Lower leg skin (tissue), 4 donors: ENCODE results near the gene ZSWIM9. TPM values are rescaled to one million over a fixed set of nuclear protein-coding genes. Genes with fewer than 3 reads are reported as not detected.
A peak's percentile ranks its signal among the peaks of the same experiment; 100 is the strongest.

ENCODE experiments used
- DNase-seq, 2 donors: peaks; one replicate each; pipeline ENCODE4 v3.0.0-alpha.2; 2019; ENCODE audit warnings: low spot score in 2 of 2
- H3K4me3 ChIP-seq: fragments of 200-600 bp; sonication (generic); 2 replicates; pipeline ENCODE4 v1.5.1; 2017; ENCODE audit warnings: mild to moderate bottlenecking, low read depth; ENCODE audit not compliant: poor library complexity, severe bottlenecking
- POLR2A ChIP-seq, 2 donors: fragments of 450-650 bp; IDR thresholded peaks; one replicate each; pipeline ENCODE4 v1.6.1; 2016 to 2017; ENCODE audit warnings: antibody characterized with exemption in 2 of 2, mild to moderate bottlenecking in 1 of 2, moderate library complexity in 1 of 2
- WGBS, 2 donors: methylation state at CpG; one replicate each; pipeline ENCODE4 v1.1.5; 2018; 5-methylcytosine and 5-hydroxymethylcytosine counted together
- intact Hi-C: fragments of 100-400 bp; cut with DNase I; formaldehyde crosslinking; loops from one replicate; pipeline ENCODE4 v1.15.0; 2023; ENCODE audit warnings: low total_unique reads
- total RNA-seq, 4 donors: library from RNA; depleted of rRNA; stranded (reverse); fragments of >200 nt; gene quantifications; one replicate each; pipeline ENCODE4 v1.1.0, GENCODE V29; 2016
- TF ChIP-seq, protein P1 (sequence below), 3 donors: fragments of 450-650 bp; IDR thresholded peaks; one replicate each; pipeline ENCODE4 v1.5.1; 2016; ENCODE audit warnings: antibody characterized with exemption in 3 of 3, mild to moderate bottlenecking in 3 of 3, moderate library complexity in 2 of 3

Gene ZSWIM9
- total RNA-seq, result 1 to 10 TPM; 5.5 to 9.9 (median 6.9) TPM

DNA sequence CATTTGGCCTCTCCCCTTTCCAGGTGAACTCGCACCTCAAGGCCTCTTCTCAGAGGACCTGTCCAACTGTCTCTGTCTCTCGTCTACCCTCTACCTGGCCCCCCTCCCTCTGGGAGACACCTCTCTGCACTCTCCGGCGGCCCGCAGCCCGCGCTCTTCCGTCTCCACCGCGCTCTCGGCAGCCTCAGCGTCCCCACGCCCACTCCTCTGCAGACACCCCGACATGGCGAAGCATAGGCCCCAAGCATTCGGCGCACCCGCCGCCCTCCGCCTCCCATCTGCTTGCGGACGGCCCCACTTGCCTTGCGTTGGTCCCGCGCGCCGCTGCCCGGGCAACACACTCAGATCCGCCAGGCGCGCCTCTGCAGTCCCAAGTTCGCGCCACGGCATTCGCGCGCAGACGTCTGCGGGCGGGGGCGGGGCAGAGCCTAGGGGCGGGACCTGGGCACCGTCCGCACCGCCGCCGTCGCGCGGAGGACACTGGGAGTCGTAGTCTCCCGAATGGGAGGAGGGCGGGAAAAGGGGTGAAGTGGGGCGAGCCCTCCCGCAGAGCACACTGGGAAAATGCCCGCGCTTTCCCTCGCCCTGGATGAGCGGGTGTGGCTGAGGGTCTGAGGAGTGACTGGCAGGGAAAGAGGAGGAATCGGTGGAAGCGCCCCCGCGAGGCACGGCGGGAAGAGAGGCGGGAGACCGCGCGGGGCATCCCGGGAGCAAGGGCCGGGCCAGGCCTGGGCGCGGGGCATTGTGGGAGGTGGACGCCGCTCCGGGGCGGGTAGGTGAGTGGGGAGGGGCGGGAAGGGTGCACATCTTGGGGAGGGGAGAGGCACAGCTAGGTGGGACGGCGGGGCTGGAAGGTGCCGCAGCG is at the start of gene ZSWIM9, which contains the start of gene LIG1:
Gene ZSWIM9 (plus strand): TSS at position 742 of the 865 bp plus-strand sequence. CDS start 1,123 bp downstream, outside the sequence.
Gene LIG1 (minus strand): TSS at position 406 of the 865 bp plus-strand sequence. CDS start 4,778 bp downstream, outside the sequence.
- H3K4me3 ChIP-seq, result peak within 1 kb of the TSS; percentile 86
- WGBS, 2 donors, result 0% methylated on average over 53 to 75 of the region's 82 CpGs
- intact Hi-C loops, result no loop called here
- TF ChIP-seq, protein P1, sequence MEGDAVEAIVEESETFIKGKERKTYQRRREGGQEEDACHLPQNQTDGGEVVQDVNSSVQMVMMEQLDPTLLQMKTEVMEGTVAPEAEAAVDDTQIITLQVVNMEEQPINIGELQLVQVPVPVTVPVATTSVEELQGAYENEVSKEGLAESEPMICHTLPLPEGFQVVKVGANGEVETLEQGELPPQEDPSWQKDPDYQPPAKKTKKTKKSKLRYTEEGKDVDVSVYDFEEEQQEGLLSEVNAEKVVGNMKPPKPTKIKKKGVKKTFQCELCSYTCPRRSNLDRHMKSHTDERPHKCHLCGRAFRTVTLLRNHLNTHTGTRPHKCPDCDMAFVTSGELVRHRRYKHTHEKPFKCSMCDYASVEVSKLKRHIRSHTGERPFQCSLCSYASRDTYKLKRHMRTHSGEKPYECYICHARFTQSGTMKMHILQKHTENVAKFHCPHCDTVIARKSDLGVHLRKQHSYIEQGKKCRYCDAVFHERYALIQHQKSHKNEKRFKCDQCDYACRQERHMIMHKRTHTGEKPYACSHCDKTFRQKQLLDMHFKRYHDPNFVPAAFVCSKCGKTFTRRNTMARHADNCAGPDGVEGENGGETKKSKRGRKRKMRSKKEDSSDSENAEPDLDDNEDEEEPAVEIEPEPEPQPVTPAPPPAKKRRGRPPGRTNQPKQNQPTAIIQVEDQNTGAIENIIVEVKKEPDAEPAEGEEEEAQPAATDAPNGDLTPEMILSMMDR (IDR thresholded peaks at IDR 0.05), result peak in 1 of 3 donors; percentile 23
- TF ChIP-seq POLR2A (IDR thresholded peaks at IDR 0.05), result no peak
- DNase-seq, result peak; percentile 86 to 97

DNA sequence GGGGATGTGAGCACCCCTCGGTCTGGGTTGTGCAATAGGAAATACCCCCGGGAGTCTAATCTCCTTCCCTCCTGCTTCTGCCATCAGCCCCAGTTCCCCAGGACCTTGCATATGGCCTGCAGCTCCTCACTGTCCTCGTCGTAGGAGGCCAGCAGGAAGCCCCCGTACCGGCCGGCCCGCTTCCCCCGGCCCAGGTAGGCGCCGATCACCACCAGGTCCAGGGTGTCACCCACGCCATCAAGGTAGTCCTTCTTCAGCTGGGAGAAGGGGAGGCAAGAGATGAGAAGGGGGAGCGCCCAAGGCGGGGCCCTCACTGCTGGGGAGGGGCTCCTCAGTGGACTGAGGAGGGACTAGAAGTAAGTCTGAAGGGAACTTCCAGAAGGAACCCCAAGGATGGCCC is 49.4 kb upstream of the ZSWIM9 start:
- intact Hi-C loops, result no loop called here
- DNase-seq, result no peak
- no peak for TF ChIP-seq POLR2A (IDR thresholded peaks at IDR 0.05)
- TF ChIP-seq, protein P1 (IDR thresholded peaks at IDR 0.05), result no peak
- no peak overlapping the region for H3K4me3 ChIP-seq
- 88 to 90% methylated on average over 14 of the region's 14 CpGs for WGBS, 2 donors

DNA sequence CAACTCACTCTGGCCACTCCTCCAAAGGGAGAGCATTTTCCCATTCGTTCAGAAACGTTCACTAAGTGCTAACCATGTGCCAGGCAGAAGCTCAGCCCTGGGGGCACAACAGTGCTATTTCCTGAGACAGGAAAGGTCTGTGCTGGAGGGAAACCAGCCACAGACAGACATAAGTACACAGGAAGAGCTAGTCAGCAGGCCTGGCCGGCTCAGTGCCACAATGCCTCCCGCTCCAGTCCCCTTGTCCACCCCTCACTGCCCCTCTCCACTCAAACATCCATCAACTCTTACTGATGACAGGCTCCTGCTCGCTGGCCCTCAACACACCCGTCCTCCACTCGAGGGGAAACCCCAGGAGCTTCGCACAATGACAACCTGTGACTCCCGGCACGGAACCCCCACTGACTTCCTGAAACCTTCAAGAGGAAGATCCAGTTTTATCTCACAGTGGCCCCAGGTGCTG is 48.5 kb upstream of the ZSWIM9 start:
- intact Hi-C loops, result no loop called here
- WGBS, 2 donors, result 53 to 59% methylated on average over 10 of the region's 10 CpGs
- H3K4me3 ChIP-seq, result no peak overlapping the region
- no peak for TF ChIP-seq POLR2A (IDR thresholded peaks at IDR 0.05)
- TF ChIP-seq, protein P1 (IDR thresholded peaks at IDR 0.05), result no peak
- peak in 1 of 2 donors; percentile 40 for DNase-seq

DNA sequence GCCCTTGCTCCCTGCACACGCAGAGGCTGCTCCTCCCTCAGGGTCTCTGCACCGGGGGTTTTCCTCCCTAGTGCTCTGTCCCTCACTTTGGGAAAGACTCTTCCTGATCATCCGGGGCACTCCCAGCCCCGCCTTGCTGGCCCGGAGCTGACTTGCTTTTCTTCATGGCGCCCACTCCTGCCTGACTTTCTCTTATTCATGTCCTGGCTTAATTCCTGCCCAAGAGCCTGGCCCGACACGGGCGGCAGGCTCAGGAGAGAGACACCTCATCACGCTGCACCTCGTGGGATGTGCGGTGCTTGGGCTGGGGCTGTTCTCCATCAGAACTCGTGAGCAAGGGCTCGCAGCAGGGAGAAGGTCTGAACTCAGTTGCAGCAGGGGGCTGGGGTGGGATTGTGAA is 48.1 kb upstream of the ZSWIM9 start:
- no peak overlapping the region for H3K4me3 ChIP-seq
- intact Hi-C loops, result no loop called here
- TF ChIP-seq, protein P1 (IDR thresholded peaks at IDR 0.05), result no peak
- TF ChIP-seq POLR2A (IDR thresholded peaks at IDR 0.05), result no peak
- 59 to 66% methylated on average over 14 of the region's 14 CpGs for WGBS, 2 donors
- no peak for DNase-seq

DNA sequence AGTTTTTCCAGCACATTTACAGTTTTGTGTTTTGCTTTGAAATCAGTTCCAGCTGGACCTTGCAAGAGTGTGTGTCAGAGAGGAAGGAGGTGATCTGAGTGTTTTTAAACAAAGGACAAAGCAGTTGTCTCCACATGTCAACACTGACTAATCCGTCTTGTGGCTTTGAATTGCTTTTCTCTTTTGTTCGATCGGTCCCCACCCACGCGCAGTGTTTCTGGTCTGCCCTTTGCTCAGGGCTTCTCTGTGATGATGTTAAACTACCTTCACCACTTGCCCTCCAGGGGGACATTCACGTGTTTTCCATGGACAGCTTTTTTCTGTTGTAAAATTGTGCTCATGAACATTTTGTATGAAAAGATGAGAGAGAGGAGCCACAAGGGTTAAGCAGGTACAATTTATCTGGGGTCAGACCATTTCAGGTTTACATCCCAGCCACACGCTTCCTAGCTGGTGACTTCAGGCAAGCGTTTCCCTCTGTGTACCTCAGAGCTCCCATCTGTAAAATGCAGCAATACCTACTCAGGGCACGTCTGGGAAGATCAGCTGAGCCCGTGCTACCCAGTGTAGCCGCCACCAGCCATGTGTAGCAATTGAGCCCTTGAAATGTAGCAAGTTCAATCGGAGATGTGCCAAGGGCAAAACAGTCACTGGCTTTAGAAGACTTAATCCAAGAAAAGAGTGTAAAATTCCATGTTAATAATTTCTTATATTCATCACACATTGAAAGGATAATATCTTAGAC is 46.4 kb upstream of the ZSWIM9 start:
- TF ChIP-seq, protein P1 (IDR thresholded peaks at IDR 0.05), result no peak
- TF ChIP-seq POLR2A (IDR thresholded peaks at IDR 0.05), result no peak
- WGBS, 2 donors, result 55 to 70% methylated on average over 12 of the region's 12 CpGs

More for the DNA sequence above, 46.4 kb upstream of the ZSWIM9 start:
- no peak overlapping the region for H3K4me3 ChIP-seq
- intact Hi-C loops, result no loop called here
- no peak for DNase-seq
